ENCODE measurements around the gene CHD9.

GRCh38 chr16:53054670-53055485 lies at the start of gene CHD9:
- TF ChIP-seq, protein P1, sequence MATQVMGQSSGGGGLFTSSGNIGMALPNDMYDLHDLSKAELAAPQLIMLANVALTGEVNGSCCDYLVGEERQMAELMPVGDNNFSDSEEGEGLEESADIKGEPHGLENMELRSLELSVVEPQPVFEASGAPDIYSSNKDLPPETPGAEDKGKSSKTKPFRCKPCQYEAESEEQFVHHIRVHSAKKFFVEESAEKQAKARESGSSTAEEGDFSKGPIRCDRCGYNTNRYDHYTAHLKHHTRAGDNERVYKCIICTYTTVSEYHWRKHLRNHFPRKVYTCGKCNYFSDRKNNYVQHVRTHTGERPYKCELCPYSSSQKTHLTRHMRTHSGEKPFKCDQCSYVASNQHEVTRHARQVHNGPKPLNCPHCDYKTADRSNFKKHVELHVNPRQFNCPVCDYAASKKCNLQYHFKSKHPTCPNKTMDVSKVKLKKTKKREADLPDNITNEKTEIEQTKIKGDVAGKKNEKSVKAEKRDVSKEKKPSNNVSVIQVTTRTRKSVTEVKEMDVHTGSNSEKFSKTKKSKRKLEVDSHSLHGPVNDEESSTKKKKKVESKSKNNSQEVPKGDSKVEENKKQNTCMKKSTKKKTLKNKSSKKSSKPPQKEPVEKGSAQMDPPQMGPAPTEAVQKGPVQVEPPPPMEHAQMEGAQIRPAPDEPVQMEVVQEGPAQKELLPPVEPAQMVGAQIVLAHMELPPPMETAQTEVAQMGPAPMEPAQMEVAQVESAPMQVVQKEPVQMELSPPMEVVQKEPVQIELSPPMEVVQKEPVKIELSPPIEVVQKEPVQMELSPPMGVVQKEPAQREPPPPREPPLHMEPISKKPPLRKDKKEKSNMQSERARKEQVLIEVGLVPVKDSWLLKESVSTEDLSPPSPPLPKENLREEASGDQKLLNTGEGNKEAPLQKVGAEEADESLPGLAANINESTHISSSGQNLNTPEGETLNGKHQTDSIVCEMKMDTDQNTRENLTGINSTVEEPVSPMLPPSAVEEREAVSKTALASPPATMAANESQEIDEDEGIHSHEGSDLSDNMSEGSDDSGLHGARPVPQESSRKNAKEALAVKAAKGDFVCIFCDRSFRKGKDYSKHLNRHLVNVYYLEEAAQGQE (IDR thresholded peaks at IDR 0.05; ENCODE audit: insufficient read depth in 1 of 2, low read depth in 2 of 2, low read length in 2 of 2): no peak
- TF ChIP-seq POLR2AphosphoS5 (IDR thresholded peaks at IDR 0.05; ENCODE audit: low read depth, low read length): no peak

Measured in PFSK-1 (cell line).